CD4-positive, alpha-beta T cell treated with Interleukin-21 for 1 hour (primary cell): Measurements from ENCODE around the gene MAP3K6.
"Not testable (repeated sequence)": the region's sequence is repeated elsewhere in the genome, so short reads cannot be mapped to it uniquely, and the experiment has no call there.

ENCODE experiments used
- DNase-seq: peaks from one replicate; pipeline ENCODE4 v3.0.0-alpha.2; 2020

The MAP3K6 gene

DNA sequence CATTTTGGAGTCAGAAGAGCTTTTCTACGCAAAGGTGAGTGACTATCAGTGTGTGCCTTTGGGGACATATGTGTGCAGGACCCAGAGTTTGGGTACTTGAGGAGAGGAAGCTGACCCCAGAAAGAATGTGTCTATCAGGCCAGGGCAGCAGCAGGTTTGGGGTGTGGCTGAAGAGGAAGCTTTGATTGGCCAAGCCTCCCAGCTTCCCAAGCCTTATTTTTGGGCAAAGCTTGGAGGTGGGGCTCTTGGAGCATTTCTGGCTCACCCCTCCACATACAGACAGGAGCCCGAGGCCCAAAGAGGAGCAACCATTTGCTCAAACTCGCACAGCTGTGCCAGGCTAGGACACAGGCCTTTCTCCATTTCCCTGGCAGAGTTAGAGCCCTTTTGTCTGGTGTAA, 30.3 kb upstream of the MAP3K6 start:
- no peak for DNase-seq

GRCh38 chr1:27395441-27396195, 28.9 kb upstream of the MAP3K6 start:
- peak; percentile 88 for DNase-seq

DNA sequence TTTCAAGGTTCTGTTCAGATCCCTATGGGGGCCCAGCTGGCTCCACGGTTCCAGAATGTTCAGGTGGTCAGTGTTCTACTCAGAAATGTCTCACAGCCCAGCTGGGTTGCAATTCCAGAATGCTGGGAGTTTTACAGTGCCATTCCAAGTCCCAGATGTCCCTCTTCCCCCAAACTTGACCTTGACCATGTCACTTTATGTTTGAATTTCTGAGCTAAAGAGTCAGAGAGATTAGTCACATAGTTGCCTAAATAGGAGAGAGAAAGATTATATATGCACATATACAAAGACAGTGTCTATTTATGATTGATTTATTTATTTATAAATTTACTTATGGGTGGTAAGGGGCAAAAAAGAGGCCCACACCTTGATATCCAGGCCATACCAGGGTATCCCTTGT, 28.2 kb upstream of the MAP3K6 start:
- no peak for DNase-seq

- DNase-seq: no peak
Observed at GRCh38 chr1:27394282-27394658, 27.5 kb upstream of the MAP3K6 start.

GRCh38 chr1:27393641-27394281, 27.0 kb upstream of the MAP3K6 start:
- no peak for DNase-seq

DNA sequence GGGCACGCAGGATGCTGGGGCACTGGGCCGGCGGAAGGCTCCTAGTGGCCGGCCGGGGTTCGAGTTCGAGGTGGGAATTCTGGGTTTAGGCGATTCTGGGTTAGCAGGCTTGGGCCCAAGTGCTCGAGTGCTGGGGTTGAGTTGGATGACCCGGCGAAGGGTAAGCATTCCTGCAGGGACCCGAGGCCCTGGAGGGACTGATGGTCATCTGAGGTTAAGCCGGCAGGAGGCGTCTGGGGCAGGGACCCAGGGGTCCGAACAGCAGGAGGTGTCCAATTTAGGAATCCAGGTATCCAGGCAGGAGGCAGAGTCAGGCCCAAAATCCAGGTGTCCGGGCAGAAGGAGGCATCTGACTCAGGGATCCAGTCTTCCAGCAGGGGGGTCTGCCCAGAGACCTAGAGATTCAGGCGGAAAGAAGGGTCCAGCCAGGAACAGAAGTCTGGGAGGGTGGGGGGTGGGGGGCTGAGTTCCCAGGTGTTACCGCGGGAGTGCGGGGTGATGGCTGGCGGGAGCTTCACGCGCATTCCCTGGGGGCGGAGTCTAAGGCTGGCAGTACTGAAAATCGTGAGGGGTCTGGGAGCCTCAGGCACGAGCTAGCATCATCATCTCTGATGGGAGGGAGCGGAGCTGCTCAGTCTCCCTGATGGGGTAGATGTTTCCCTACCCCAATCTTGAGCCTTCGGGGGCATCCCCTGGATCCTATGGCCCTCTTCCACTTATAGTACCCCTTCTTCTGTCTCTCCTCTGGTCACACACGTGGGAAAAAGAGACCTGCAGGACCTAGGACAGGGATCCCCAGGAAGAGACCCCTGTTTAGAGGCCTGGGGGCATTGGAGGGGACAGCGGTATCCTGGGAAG, 26.2 kb upstream of the MAP3K6 start:
- DNase-seq: no peak

DNA sequence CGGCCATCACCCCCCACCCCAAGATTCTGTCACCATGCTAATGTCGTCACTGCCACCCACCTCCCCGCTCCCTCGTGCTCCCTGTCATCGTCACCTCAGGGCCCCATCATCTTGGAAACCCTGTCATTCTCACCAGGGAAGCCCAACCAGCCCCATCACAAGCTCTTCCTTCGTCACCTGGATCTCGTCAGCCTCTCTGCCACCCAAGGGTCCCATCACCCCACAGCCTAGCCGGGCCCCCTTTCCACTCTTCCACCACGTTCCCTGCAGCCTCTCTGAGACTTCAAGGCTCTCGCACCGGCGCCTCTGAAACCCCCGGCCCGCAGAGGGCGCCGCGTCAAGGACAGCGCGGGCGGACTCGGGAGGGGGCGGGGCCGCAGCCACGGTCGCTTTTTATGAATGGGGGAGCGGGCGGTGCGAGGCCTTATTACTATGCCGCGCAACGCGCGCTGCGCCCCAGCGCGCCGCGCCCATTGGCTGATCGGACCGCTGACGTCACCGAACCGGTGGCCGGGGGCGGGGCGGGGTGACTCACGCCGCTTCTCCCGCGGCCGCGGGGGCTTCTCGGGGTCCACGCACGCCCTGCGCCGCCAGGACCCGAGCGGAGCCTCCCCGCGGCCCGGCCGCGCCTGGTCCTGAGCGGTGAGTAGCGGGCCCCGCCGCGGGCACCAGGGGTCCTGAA, 25.5 kb upstream of the MAP3K6 start, which contains the start of gene GPR3:
GPR3 (plus strand) TSS at position 527 of the 682 bp plus-strand sequence. CDS start 1,177 bp downstream, outside the sequence.
- DNase-seq: peak; percentile 94

DNA sequence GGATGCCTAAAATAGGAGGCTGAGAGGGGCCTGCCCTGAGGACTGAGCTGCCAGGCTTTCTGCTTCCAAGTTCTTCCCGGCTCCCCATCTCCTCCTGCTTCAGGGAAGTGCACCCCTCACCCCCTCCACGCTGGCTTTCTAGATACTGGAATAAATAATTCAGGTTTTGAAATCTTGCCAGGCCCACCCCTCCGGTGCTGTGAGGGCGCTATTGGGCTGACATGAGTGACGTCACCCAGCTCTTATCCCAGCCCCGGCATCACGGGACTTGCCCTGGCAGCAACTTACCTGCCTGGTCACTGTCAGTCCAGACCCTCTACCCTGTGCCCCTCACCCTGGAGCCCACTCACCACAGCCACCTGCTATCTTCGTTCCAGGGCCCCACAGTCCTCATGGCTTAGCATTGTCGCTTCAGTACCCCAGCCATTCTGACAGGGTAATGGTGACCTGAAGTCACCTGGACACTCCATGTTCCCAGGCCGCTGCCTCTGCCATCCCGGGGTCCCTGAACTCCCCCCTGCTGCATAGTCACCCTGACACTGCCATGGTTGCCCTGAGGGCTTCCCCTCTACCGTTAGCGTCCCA, 24.8 kb upstream of the MAP3K6 start:
- DNase-seq: peak; percentile 44

GRCh38 chr1:27388337-27389005, 21.7 kb upstream of the MAP3K6 start:
- peak; percentile 78 for DNase-seq

DNA sequence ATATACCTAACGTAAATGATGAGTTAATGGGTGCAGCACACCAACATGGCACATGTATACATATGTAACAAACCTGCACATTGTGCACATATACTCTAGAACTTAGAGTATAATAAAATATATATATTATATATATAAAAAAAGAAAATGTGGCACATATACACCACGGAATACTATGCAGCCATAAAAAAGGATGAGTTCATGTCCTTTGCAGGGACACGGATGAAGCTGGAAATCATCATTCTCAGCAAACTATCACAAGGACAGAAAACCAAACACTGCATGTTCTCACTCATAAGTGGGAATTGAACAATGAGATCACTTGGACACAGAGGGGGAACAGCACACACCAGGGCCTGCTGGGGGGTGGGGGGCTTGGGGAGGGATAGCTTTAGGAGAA, 18.0 kb upstream of the MAP3K6 start:
- DNase-seq: not testable (repeated sequence)

DNA sequence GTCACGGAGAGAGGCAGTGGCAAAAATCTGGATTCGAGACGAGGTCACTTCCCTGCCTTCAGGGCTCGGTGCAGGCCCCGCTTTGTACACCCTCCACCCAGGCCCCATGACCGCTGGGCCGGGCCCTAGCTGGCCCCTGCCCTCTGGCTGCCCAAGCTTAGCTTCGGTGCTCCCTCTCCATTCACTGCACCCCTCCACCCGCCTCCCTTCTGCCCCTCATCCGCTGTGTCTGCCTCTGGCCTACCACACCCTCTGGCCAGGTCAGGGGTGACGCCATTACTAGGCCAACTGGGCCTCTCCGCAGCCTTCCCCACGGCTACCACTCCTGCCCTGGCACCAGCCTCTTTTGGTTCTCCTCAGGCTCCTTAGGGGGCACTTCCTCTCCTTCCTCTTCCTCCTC, 16.9 kb upstream of the MAP3K6 start:
- DNase-seq: no peak

DNA sequence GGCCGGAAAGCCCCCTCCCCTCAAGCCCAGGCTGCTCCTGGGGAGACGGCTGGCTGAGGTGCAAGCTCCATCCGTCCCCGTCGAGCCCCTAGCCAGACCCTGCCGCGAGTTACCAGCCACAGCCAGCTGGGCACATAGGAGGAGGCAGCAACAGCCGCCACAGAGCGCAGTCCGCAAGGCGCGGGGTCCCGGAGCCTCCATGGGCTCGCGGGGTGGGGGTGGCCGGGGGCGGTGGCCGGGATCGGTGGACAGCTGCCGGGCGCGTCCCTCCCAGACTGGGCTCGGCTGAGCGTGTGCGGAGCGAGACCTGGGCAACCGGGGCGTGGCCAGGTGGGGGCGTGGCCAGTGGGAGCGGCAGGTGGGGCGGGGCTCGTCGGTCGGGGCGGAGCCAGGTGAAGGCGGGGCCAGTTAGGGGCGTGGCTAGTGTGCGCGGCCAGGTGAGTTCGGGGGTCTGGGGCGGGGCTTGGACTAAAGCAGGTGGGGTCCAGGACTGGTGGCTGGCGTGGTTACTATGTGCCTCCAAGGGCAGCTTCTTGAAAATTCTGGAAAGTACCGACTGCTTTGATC, 16.4 kb upstream of the MAP3K6 start, which contains the start of gene CD164L2:
CD164L2 (minus strand) TSS at position 295 of the 567 bp plus-strand sequence; CDS start at position 201, 94 bp downstream.
- peak; percentile 40 for DNase-seq

GRCh38 chr1:27381969-27382762, 15.4 kb upstream of the MAP3K6 start:
- no peak for DNase-seq

DNA sequence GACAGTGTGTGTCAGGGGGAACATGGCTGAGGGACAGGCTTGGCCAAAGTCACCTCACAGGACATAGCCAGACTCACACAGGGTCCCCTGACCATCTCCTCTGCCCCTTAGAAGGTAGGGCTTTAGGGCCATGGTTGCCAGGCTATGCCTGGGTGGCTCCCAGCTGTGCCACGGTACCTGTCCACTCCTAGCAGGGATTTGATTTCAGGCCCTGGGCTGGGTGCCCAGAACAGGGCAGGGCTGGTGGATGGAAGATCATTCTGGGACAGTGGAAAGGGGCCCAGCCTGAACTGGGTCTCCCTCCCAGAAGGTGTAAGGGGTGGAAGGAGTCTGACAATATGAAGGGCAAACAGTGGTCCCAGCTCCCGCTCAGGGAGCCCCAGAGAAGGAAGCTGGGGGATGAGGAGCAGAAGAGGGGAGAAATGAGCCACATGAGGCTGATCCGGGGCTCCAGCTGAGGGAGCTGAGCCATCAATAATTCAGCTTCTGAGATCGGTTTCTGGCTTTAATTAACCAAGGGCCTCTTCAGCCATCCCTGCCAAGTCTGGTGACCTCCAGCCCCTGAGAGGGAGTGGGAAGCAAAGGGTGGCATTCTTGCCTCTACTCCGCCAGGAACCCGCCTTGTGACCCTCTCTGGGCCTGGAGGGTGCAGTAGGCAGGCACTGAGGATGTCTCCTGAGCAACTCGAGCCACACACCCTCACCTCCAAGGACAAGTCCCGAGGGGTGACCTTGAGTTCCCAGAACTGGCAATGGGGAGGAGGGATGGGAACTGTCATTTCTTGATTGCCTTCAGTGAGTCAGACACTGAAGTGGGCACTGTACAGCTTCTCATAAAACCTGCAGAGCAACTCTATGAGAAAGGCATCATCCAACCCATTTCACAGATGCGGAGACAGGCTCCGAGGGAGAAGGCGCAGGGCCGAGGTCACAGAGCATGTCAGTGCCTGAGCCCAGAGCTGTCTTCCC, 14.3 kb upstream of the MAP3K6 start:
- no peak for DNase-seq

DNA sequence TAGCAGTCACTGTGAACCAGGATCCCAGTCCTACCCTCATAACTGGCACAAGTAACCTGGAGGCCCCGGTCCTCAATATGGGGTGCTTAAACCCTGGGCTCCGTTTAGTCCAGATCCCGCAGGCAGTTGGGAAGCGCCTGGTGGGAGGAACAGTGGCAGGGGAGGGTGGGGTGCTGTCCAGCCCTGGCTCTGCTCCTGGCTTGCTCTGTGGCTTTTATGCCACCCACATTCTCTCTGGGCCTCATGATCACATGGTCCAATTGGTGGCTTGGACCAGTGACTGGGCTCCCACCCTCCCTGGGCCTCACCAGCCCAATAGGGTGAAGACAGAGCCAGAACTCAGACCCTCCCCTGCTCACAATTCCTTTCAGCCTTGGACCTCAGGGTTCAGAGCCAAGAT, 13.5 kb upstream of the MAP3K6 start:
- DNase-seq: no peak

GRCh38 chr1:27379564-27380122, 12.9 kb upstream of the MAP3K6 start:
- no peak for DNase-seq

- DNase-seq: no peak
Observed at GRCh38 chr1:27377760-27378495, 11.2 kb upstream of the MAP3K6 start.

DNA sequence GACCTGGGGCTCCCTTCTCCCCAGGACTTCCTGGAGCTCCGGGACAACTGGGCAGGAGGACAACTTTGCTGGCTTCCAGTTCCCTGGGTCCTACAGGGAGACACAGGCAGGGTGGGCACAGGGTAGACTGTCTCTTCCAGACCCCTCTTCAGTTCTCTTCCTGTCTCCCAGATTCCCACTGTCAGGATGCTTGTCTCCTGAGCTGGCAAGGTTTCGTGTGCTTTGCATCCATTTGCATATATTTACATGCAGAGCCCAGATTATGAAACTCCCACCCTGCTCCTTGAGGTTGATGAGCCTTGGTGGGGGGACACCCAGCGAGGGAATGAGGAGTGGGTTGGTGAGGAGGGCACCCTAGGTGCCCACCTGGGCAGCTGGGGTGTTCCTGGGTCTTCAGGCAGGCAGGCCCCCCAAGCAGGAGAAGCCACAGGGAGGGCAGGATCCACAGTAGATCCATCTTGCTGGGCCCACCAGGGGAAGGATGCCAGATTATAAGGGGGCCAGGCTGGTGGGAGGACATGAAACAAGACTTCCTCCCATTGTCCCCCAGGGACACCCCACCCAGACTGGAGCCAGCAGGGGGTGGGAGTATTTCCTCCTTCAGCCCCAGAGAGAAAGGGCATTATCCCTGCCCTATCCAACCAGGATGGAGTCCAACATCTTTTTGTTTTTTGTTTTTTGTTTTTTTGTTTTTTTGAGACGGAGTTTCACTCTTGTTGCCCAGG, 7.8 kb upstream of the MAP3K6 start, which contains the start of gene FCN3:
FCN3 (minus strand) TSS at position 463 of the 725 bp plus-strand sequence; CDS start at position 457, 6 bp downstream.
- no peak for DNase-seq
